Measurements from ENCODE around the gene SLIT3. TPM values are rescaled to one million over a fixed set of nuclear protein-coding genes. Genes with fewer than 3 reads are reported as not detected.

Gene SLIT3
- total RNA-seq, 1 donor from 2014 or later: 56.6 TPM

DNA sequence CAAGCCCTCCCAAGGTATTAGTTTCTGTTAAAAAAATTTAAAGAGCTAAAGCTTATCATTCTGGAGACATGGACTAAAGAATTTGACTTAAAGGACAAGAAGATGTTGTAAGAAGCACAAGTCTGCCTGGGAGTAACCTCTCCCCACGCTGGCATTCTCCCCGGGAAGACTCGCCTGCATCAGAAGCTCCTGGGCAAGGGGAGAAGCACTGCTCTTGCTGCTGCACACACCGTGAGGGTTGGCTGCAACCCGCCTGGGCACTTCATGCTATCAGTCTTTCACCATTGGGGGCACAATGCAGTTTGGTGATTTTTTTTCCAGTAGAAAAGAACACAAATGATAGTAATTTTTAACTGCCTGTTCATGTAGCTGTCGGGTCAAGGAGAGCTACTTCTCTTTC, 529.3 kb downstream of the SLIT3 start:
- TF ChIP-seq, protein P1, sequence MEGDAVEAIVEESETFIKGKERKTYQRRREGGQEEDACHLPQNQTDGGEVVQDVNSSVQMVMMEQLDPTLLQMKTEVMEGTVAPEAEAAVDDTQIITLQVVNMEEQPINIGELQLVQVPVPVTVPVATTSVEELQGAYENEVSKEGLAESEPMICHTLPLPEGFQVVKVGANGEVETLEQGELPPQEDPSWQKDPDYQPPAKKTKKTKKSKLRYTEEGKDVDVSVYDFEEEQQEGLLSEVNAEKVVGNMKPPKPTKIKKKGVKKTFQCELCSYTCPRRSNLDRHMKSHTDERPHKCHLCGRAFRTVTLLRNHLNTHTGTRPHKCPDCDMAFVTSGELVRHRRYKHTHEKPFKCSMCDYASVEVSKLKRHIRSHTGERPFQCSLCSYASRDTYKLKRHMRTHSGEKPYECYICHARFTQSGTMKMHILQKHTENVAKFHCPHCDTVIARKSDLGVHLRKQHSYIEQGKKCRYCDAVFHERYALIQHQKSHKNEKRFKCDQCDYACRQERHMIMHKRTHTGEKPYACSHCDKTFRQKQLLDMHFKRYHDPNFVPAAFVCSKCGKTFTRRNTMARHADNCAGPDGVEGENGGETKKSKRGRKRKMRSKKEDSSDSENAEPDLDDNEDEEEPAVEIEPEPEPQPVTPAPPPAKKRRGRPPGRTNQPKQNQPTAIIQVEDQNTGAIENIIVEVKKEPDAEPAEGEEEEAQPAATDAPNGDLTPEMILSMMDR (conservative IDR thresholded peaks at IDR 0.05): no peak
- H3K9me3 Mint-ChIP-seq: peaks cover 5% of the 10 kb centered on the region
- H3K27me3 Mint-ChIP-seq: peaks cover 36% of the 10 kb centered on the region
- DNase-seq (ENCODE audit: extremely low spot score, unreplicated experiment): no peak
- H3K36me3 Mint-ChIP-seq: peaks cover 29% of the 10 kb centered on the region
- H3K4me1 Mint-ChIP-seq (ENCODE audit: unreplicated experiment): peaks cover 22% of the 10 kb centered on the region
- H3K4me3 Mint-ChIP-seq: no peak overlapping the region
- no peak overlapping the region for H3K27ac Mint-ChIP-seq

- peaks cover 32% of the 10 kb centered on the region for H3K27me3 Mint-ChIP-seq
- TF ChIP-seq, protein P1 (conservative IDR thresholded peaks at IDR 0.05): no peak
- H3K9me3 Mint-ChIP-seq: peaks cover 5% of the 10 kb centered on the region
- DNase-seq (ENCODE audit: extremely low spot score, unreplicated experiment): no peak
- H3K27ac Mint-ChIP-seq: no peak overlapping the region
- peaks cover 18% of the 10 kb centered on the region for H3K4me1 Mint-ChIP-seq (ENCODE audit: unreplicated experiment)
- peaks cover 29% of the 10 kb centered on the region for H3K36me3 Mint-ChIP-seq
- no peak overlapping the region for H3K4me3 Mint-ChIP-seq
Measured at GRCh38 chr5:168770996-168771395, 529.9 kb downstream of the SLIT3 start.

DNA sequence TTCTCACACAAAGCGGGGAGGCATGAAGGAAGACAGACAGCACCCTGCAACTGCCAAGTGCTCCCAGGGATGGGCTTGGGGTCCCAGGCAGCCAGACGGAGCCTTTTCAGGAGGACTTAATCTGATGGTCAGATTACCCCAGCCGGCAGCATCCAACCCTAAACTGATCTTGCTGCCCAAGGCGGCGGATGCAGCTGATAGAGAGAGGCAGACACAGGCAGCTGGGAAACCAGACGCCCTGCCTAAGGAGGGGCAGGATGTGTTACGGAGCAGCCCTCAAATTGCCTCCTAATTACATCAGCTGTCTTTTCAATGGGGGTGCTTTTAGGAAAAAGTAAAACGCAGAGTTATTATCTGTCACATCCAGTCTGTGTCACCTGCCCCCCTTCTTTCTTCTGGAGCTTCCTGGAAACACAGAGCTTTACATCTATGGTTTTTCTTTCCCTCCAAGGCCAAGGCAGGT, 530.9 kb downstream of the SLIT3 start:
- Mint-ChIP-seq H3K4me1 (ENCODE audit: unreplicated experiment) (peaks cover 9% of the 10 kb centered on the region), H3K27ac (no peak overlapping the region), H3K36me3 (peaks cover 23% of the 10 kb centered on the region), H3K4me3 (no peak overlapping the region), H3K27me3 (peaks cover 28% of the 10 kb centered on the region), H3K9me3 (peaks cover 5% of the 10 kb centered on the region)
- DNase-seq (ENCODE audit: extremely low spot score, unreplicated experiment): no peak
- TF ChIP-seq, protein P1 (conservative IDR thresholded peaks at IDR 0.05): no peak

GRCh38 chr5:168768172-168768571, 532.8 kb downstream of the SLIT3 start:
- H3K27me3 Mint-ChIP-seq: peaks cover 27% of the 10 kb centered on the region
- H3K9me3 Mint-ChIP-seq: peaks cover 5% of the 10 kb centered on the region
- peaks cover 9% of the 10 kb centered on the region for H3K4me1 Mint-ChIP-seq (ENCODE audit: unreplicated experiment)
- no peak for DNase-seq (ENCODE audit: extremely low spot score, unreplicated experiment)
- no peak overlapping the region for H3K27ac Mint-ChIP-seq
- TF ChIP-seq, protein P1 (conservative IDR thresholded peaks at IDR 0.05): no peak
- peaks cover 22% of the 10 kb centered on the region for H3K36me3 Mint-ChIP-seq
- H3K4me3 Mint-ChIP-seq: no peak overlapping the region

GRCh38 chr5:168766426-168766700, 534.6 kb downstream of the SLIT3 start:
- DNase-seq (ENCODE audit: extremely low spot score, unreplicated experiment): no peak
- peaks cover 16% of the 10 kb centered on the region for H3K27me3 Mint-ChIP-seq
- H3K4me1 Mint-ChIP-seq (ENCODE audit: unreplicated experiment): no peaks in the 10 kb centered on the region
- H3K36me3 Mint-ChIP-seq: peaks cover 20% of the 10 kb centered on the region
- TF ChIP-seq, protein P1 (conservative IDR thresholded peaks at IDR 0.05): no peak
- H3K27ac Mint-ChIP-seq: no peak overlapping the region
- H3K9me3 Mint-ChIP-seq: peaks cover 5% of the 10 kb centered on the region
- H3K4me3 Mint-ChIP-seq: no peak overlapping the region
